HEK293 (cell line): Measurements from ENCODE around the gene RTL1.

Experiments used
- CTCF ChIA-PET: fragments of 350-600 bp; formaldehyde crosslinking; extraction: SDS; loops from one replicate; lab custom pipeline; 2021; ENCODE audit warnings: antibody characterized with exemption; lab: Yijun Ruan, JAX
- POLR2A ChIA-PET: fragments of 300-600 bp; formaldehyde crosslinking; extraction: SDS; loops from one replicate; lab custom pipeline; 2020; ENCODE audit warnings: antibody characterized with exemption, inconsistent platforms; lab: Yijun Ruan, JAX
- H3K27ac ChIP-seq: fragments of 200-500 bp; sonication (Bioruptor generic); 2 replicates; pipeline ENCODE4 v1.5.1; 2014; ENCODE audit warnings: low read depth, low read length, control low read depth, inconsistent platforms; ENCODE audit errors: extremely low read depth
- H3K36me3 ChIP-seq, 2 experiments: fragments of 200-500 bp in 1 of 2; sonication (Bioruptor generic) in 1 of 2; 1 replicate in 1 of 2; 2 replicates in 1 of 2; pipeline ENCODE4 v1.5.1; 2014 to 2017; ENCODE audit warnings: inconsistent platforms in 2 of 2, low read length in 2 of 2; ENCODE audit not compliant: control insufficient read depth in 2 of 2, insufficient read depth in 1 of 2
- H3K4me1 ChIP-seq: fragments of 200-500 bp; sonication (Bioruptor generic); 2 replicates; pipeline ENCODE4 v1.5.1; 2014; ENCODE audit warnings: mild to moderate bottlenecking, low read length, inconsistent platforms; ENCODE audit not compliant: control insufficient read depth, insufficient read depth
- H3K4me3 ChIP-seq: 2 replicates; pipeline ENCODE4 v1.5.1; 2011; ENCODE audit warnings: low read depth, mild to moderate bottlenecking, control low read depth, low read length, moderate library complexity
- H3K9me3 ChIP-seq: fragments of 200-500 bp; sonication (Bioruptor generic); 2 replicates; pipeline ENCODE4 v1.5.1; 2014; ENCODE audit warnings: low read depth, low read length, inconsistent platforms; ENCODE audit not compliant: control insufficient read depth, insufficient read depth
- BCL11B ChIP-seq: fragments of 450-650 bp; formaldehyde crosslinking; IDR thresholded peaks from 2 replicates; pipeline ENCODE4 v1.5.1; 2016; ENCODE audit warnings: low read depth, missing biosample characterization, missing genetic modification characterization
- EGR2 ChIP-seq: fragments of 450-650 bp; formaldehyde crosslinking; IDR thresholded peaks from 2 replicates; pipeline ENCODE4 v1.5.1; 2016; ENCODE audit warnings: low read depth, missing biosample characterization, missing genetic modification characterization
- IKZF3 ChIP-seq: fragments of 450-650 bp; IDR thresholded peaks from 2 replicates; pipeline ENCODE4 v1.5.0; 2018; ENCODE audit warnings: missing biosample characterization, mild to moderate bottlenecking, missing genetic modification characterization, moderate library complexity
- KLF1 ChIP-seq: fragments of 450-650 bp; formaldehyde crosslinking; IDR thresholded peaks from 2 replicates; pipeline ENCODE4 v1.5.1; 2016; ENCODE audit warnings: missing biosample characterization, missing genetic modification characterization
- OSR2 ChIP-seq: fragments of 450-650 bp; formaldehyde crosslinking; IDR thresholded peaks from 2 replicates; pipeline ENCODE4 v1.5.1; 2016; ENCODE audit warnings: missing biosample characterization, missing genetic modification characterization
- TRIM28 ChIP-seq: IDR thresholded peaks from 2 replicates; pipeline ENCODE4 v1.6.1; 2011; ENCODE audit warnings: low read length, control low read depth, borderline replicate concordance
- ZFHX2 ChIP-seq: fragments of 450-650 bp; formaldehyde crosslinking; conservative IDR thresholded peaks from 2 replicates; pipeline ENCODE4 v1.5.1; 2016; ENCODE audit warnings: missing biosample characterization, missing genetic modification characterization
- ZFP69B ChIP-seq: fragments of 450-650 bp; formaldehyde crosslinking; IDR thresholded peaks from 2 replicates; pipeline ENCODE4 v1.5.1; 2016; ENCODE audit warnings: missing biosample characterization, missing genetic modification characterization
- ZNF155 ChIP-seq: fragments of 450-650 bp; formaldehyde crosslinking; IDR thresholded peaks from 2 replicates; pipeline ENCODE4 v1.5.1; 2016; ENCODE audit warnings: missing biosample characterization, missing genetic modification characterization
- ZNF223 ChIP-seq: fragments of 450-650 bp; formaldehyde crosslinking; IDR thresholded peaks from 2 replicates; pipeline ENCODE4 v1.5.1; 2016; ENCODE audit warnings: missing biosample characterization, missing genetic modification characterization
- ZNF558 ChIP-seq: fragments of 450-650 bp; formaldehyde crosslinking; IDR thresholded peaks from 2 replicates; pipeline ENCODE4 v1.5.1; 2016; ENCODE audit warnings: missing biosample characterization, missing genetic modification characterization
- ZNF561 ChIP-seq: fragments of 450-650 bp; IDR thresholded peaks from 2 replicates; pipeline ENCODE4 v1.5.1; 2018; ENCODE audit warnings: missing biosample characterization, missing genetic modification characterization, borderline replicate concordance
- ZNF658 ChIP-seq: fragments of 450-650 bp; formaldehyde crosslinking; IDR thresholded peaks from 2 replicates; pipeline ENCODE4; 2016; ENCODE audit warnings: missing biosample characterization, missing genetic modification characterization
- TF ChIP-seq, protein P1 (sequence below): fragments of 450-650 bp; formaldehyde crosslinking; IDR thresholded peaks from 2 replicates; pipeline ENCODE4 v1.5.1; 2017; ENCODE audit warnings: missing biosample characterization, missing genetic modification characterization
- TF ChIP-seq, protein P2 (sequence below): fragments of 450-650 bp; formaldehyde crosslinking; IDR thresholded peaks from 2 replicates; pipeline ENCODE4 v1.5.1; 2016; ENCODE audit warnings: missing biosample characterization, missing genetic modification characterization
- TF ChIP-seq, protein P3 (sequence below): fragments of 450-650 bp; formaldehyde crosslinking; IDR thresholded peaks from 2 replicates; pipeline ENCODE4 v1.5.1; 2016; ENCODE audit warnings: missing biosample characterization, missing genetic modification characterization
- TF ChIP-seq, protein P4 (sequence below): fragments of 450-650 bp; formaldehyde crosslinking; conservative IDR thresholded peaks from 2 replicates; pipeline ENCODE4 v1.5.1; 2016; ENCODE audit warnings: low read depth, missing biosample characterization, missing genetic modification characterization
- TF ChIP-seq, protein P5 (sequence below): fragments of 450-650 bp; IDR thresholded peaks from 2 replicates; pipeline ENCODE4 v1.5.1; 2018; ENCODE audit warnings: missing biosample characterization, mild to moderate bottlenecking, missing genetic modification characterization
- TF ChIP-seq, protein P6 (sequence below): sonication (generic); formaldehyde crosslinking; IDR thresholded peaks from 2 replicates; pipeline ENCODE4 v1.8.1; 2022; ENCODE audit warnings: mild to moderate bottlenecking, moderate library complexity, missing genetic modification reagents

RTL1 gene

DNA sequence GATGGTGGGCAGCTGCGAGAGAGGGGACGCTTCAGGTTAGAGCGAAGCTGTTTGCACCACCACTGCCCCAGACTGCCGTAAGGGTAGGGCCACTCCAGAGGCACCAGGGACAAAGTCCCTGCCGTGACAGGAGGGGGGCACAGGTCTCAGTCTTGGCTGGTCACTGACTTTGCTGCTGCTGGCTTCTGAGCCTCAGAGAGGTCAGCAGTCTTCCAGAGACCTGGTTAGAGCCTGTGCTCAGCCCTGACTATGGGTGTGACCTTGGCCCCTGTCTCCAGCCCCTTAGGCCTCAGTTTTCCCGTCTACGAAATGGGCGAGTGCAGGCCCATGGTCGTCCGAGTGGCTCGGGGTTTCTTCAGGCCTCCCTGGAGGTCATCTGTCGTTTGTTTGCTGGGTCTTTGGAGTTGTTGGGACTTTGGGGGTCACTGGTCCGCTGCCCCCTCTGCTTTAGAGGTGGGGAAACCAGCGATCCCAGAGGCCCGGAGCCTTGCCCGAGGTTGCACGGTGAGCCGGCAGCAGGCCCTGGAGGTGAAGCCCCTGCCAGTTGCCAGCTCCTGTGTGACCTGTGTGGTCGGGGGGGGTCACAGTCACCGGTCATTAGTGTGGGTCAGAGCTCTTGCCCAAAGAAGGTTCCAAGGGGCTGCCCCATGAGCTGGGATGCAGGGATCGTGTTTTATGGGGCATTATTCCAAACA lies 62.3 kb downstream of the RTL1 start:
- CTCF ChIA-PET: no interaction called here
- TF ChIP-seq, protein P1, sequence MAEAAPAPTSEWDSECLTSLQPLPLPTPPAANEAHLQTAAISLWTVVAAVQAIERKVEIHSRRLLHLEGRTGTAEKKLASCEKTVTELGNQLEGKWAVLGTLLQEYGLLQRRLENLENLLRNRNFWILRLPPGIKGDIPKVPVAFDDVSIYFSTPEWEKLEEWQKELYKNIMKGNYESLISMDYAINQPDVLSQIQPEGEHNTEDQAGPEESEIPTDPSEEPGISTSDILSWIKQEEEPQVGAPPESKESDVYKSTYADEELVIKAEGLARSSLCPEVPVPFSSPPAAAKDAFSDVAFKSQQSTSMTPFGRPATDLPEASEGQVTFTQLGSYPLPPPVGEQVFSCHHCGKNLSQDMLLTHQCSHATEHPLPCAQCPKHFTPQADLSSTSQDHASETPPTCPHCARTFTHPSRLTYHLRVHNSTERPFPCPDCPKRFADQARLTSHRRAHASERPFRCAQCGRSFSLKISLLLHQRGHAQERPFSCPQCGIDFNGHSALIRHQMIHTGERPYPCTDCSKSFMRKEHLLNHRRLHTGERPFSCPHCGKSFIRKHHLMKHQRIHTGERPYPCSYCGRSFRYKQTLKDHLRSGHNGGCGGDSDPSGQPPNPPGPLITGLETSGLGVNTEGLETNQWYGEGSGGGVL (tag by site-specific recombination): no peak
- TF ChIP-seq, protein P2, sequence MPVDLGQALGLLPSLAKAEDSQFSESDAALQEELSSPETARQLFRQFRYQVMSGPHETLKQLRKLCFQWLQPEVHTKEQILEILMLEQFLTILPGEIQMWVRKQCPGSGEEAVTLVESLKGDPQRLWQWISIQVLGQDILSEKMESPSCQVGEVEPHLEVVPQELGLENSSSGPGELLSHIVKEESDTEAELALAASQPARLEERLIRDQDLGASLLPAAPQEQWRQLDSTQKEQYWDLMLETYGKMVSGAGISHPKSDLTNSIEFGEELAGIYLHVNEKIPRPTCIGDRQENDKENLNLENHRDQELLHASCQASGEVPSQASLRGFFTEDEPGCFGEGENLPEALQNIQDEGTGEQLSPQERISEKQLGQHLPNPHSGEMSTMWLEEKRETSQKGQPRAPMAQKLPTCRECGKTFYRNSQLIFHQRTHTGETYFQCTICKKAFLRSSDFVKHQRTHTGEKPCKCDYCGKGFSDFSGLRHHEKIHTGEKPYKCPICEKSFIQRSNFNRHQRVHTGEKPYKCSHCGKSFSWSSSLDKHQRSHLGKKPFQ (tag by site-specific recombination): no peak
- TF ChIP-seq, protein P3, sequence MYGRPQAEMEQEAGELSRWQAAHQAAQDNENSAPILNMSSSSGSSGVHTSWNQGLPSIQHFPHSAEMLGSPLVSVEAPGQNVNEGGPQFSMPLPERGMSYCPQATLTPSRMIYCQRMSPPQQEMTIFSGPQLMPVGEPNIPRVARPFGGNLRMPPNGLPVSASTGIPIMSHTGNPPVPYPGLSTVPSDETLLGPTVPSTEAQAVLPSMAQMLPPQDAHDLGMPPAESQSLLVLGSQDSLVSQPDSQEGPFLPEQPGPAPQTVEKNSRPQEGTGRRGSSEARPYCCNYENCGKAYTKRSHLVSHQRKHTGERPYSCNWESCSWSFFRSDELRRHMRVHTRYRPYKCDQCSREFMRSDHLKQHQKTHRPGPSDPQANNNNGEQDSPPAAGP (tag by site-specific recombination): no peak
- TF ChIP-seq ZNF561 (tag by site-specific recombination): no peak
- no peak for TF ChIP-seq KLF1 (tag by site-specific recombination)
- TF ChIP-seq IKZF3 (tag by site-specific recombination): no peak
- TF ChIP-seq ZNF155 (tag by site-specific recombination): no peak
- TF ChIP-seq ZNF558 (tag by site-specific recombination): no peak
- no peak for TF ChIP-seq OSR2 (tag by site-specific recombination)
- TF ChIP-seq, protein P4, sequence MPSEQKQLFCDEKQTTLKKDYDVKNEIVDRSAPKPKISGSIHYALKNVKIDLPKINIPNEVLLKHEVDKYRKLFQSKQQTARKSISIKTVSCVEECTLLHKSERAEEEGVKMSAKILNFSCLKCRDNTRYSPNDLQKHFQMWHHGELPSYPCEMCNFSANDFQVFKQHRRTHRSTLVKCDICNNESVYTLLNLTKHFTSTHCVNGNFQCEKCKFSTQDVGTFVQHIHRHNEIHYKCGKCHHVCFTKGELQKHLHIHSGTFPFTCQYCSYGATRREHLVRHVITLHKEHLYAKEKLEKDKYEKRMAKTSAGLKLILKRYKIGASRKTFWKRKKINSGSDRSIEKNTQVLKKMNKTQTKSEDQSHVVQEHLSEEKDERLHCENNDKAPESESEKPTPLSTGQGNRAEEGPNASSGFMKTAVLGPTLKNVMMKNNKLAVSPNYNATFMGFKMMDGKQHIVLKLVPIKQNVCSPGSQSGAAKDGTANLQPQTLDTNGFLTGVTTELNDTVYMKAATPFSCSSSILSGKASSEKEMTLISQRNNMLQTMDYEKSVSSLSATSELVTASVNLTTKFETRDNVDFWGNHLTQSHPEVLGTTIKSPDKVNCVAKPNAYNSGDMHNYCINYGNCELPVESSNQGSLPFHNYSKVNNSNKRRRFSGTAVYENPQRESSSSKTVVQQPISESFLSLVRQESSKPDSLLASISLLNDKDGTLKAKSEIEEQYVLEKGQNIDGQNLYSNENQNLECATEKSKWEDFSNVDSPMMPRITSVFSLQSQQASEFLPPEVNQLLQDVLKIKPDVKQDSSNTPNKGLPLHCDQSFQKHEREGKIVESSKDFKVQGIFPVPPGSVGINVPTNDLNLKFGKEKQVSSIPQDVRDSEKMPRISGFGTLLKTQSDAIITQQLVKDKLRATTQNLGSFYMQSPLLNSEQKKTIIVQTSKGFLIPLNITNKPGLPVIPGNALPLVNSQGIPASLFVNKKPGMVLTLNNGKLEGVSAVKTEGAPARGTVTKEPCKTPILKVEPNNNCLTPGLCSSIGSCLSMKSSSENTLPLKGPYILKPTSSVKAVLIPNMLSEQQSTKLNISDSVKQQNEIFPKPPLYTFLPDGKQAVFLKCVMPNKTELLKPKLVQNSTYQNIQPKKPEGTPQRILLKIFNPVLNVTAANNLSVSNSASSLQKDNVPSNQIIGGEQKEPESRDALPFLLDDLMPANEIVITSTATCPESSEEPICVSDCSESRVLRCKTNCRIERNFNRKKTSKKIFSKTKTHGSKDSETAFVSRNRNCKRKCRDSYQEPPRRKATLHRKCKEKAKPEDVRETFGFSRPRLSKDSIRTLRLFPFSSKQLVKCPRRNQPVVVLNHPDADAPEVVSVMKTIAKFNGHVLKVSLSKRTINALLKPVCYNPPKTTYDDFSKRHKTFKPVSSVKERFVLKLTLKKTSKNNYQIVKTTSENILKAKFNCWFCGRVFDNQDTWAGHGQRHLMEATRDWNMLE (tag by site-specific recombination): no peak
- TF ChIP-seq ZFHX2: no peak
- no peak for TF ChIP-seq ZNF223
- TF ChIP-seq TRIM28: no peak
- TF ChIP-seq, protein P5, sequence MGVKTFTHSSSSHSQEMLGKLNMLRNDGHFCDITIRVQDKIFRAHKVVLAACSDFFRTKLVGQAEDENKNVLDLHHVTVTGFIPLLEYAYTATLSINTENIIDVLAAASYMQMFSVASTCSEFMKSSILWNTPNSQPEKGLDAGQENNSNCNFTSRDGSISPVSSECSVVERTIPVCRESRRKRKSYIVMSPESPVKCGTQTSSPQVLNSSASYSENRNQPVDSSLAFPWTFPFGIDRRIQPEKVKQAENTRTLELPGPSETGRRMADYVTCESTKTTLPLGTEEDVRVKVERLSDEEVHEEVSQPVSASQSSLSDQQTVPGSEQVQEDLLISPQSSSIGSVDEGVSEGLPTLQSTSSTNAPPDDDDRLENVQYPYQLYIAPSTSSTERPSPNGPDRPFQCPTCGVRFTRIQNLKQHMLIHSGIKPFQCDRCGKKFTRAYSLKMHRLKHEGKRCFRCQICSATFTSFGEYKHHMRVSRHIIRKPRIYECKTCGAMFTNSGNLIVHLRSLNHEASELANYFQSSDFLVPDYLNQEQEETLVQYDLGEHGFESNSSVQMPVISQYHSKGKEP (tag by site-specific recombination): no peak
- TF ChIP-seq BCL11B (tag by site-specific recombination): no peak
- TF ChIP-seq ZFP69B (tag by site-specific recombination): no peak
- TF ChIP-seq, protein P6, sequence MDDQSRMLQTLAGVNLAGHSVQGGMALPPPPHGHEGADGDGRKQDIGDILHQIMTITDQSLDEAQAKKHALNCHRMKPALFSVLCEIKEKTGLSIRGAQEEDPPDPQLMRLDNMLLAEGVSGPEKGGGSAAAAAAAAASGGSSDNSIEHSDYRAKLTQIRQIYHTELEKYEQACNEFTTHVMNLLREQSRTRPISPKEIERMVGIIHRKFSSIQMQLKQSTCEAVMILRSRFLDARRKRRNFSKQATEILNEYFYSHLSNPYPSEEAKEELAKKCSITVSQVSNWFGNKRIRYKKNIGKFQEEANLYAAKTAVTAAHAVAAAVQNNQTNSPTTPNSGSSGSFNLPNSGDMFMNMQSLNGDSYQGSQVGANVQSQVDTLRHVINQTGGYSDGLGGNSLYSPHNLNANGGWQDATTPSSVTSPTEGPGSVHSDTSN (CRISPR knock-in tag): no peak
- no peak for TF ChIP-seq EGR2 (tag by site-specific recombination)
- no peak for TF ChIP-seq ZNF658 (tag by site-specific recombination)
- POLR2A ChIA-PET: no interaction called here
- H3K9me3 ChIP-seq: no peaks in the 10 kb centered on the region
- H3K4me3 ChIP-seq: no peak overlapping the region
- H3K27ac ChIP-seq: no peak overlapping the region
- no peaks in the 10 kb centered on the region for H3K4me1 ChIP-seq
- no peaks in the 10 kb centered on the region for H3K36me3 ChIP-seq
